Pancreas (tissue), 10 donors: ENCODE results near the gene NMT1. TPM values are rescaled to one million over a fixed set of nuclear protein-coding genes. Genes with fewer than 3 reads are reported as not detected.

Experiments
- ATAC-seq, 4 donors: fragments of 200-7000 bp; cut with Tn5 transposase; one replicate each; pipeline versions ENCODE4 v1.8.0 to v1.9.1; 2020; ENCODE audit warnings: mild to moderate bottlenecking in 4 of 4, moderate library complexity in 4 of 4
- DNase-seq, 6 donors: peaks; one replicate each; pipeline ENCODE4 v3.0.0-alpha.2; 2020
- FAIRE-seq: peaks from 2 replicates; lab custom pipeline; 2012; peaks lifted over from hg19 to GRCh38; lab: Jason Lieb, UNC
- H3K27ac ChIP-seq, 4 donors: fragments of 200-600 bp; sonication (generic); 1 replicate in 3 of 4; 2 replicates in 1 of 4; pipeline versions ENCODE4 v1.5.0 to v1.8.0; 2020
- H3K27me3 ChIP-seq, 4 donors: fragments of 200-600 bp; one replicate each; pipeline ENCODE4 v1.8.0; 2021
- H3K36me3 ChIP-seq, 3 donors: fragments of 200-600 bp; sonication (generic) in 1 of 3; one replicate each; pipeline versions ENCODE4 v1.5.0 to v1.8.0; 2020 to 2021
- H3K4me1 ChIP-seq, 3 donors: fragments of 200-600 bp; one replicate each; pipeline ENCODE4 v1.8.0; 2021
- H3K4me3 ChIP-seq, 4 donors: fragments of 200-600 bp; sonication (generic) in 2 of 4; one replicate each; pipeline versions ENCODE4 v1.5.0 to v1.8.0; 2020 to 2021
- H3K9me3 ChIP-seq, 4 donors: fragments of 200-600 bp; one replicate each; pipeline ENCODE4 v1.8.0; 2021
- whole genome bisulfite sequencing, 2 donors: extraction: QIAGEN DNeasy Blood & Tissue Kit; methylation state at CpG; one replicate each; pipeline ENCODE4 v1.1.7; 2013; 5-methylcytosine and 5-hydroxymethylcytosine counted together
- intact Hi-C, 3 donors: fragments of 100-400 bp; cut with DNase I; formaldehyde crosslinking; loops; one replicate each; pipeline versions ENCODE4 v1.11.1 to v1.14.2; 2022
- polyA plus RNA-seq, 2 donors: library from polyadenylated mRNA; stranded (reverse); fragments of 200-250 nt; gene quantifications; one replicate each; pipeline ENCODE4 v1.2.3, GENCODE V29; 2013
- total RNA-seq, 6 donors: library from RNA; stranded (reverse); fragmentation: NEBNext Ultra II Directional in 4 of 6; extraction: Animal tissue kit (Norgen Biotek cat#: 25700) in 4 of 6; gene quantifications; one replicate each; pipeline versions ENCODE4 v1.2.1 to v1.2.4, GENCODE V29; 2021 to 2023
- TF ChIP-seq, protein P1 (sequence below), 4 donors: fragments of 200-600 bp; sonication (generic) in 3 of 4; IDR thresholded peaks; one replicate each; pipeline versions ENCODE4 v1.5.0 to v1.8.0; 2021; ENCODE audit warnings: antibody characterized with exemption in 4 of 4
- donor health status: healthy with polysubstance abuse.
- donor health status: DM: no; HTN: no; CAD: no; lungs with moderate emphysema.
- donor health status: DM: no; HTN: no; CAD: no.
- donor health status: control.
- donor health status: control.
- donor health status: Bipolar disorder and iron deficiency.
- donor health status: DM: yes; HTN: yes; CAD: no.
- donor health status: DM: no; HTN: no; CAD: no.
- donor health status: DM: no; HTN: no; CAD: no.
- donor health status: DM: yes; HTN: yes; CAD: no.

The NMT1 gene
- total and polyA plus RNA-seq, 8 donors, result 27.0 to 66.5 (median 39.8) TPM

DNA sequence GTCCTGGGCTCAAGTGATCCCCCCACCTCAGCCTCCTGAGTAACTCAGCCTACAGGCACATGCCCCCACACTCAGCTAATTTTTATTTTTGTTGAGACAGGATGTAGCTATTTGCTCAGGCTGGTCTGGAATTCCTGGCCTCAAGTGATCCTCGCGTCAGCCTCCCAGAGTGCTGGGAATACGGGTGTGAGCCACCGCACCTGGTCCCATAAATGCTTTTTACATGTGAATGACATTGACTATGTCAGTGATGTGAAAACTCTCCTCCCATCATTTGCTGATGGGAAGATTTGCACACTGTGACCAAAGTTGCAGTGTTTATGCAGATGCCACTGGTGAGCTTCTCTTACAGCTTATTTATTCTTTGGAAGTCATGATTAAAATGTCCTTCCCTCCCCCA lies 56.2 kb downstream of the NMT1 start:
- ATAC-seq (no peak), FAIRE-seq (no peak), DNase-seq (no peak)
- Histone ChIP-seq H3K4me3 (no peak overlapping the region), H3K27me3 (no peaks in the 10 kb centered on the region), H3K36me3 (no peaks in the 10 kb centered on the region), H3K4me1 (no peaks in the 10 kb centered on the region), H3K9me3 (no peaks in the 10 kb centered on the region), H3K27ac (no peak overlapping the region)
- 93 to 97% methylated on average over 4 of the region's 4 CpGs for WGBS, 2 donors
- intact Hi-C loops, result loop anchor here in 1 of 3 donors (10.0 kb wide), 2 partner anchors 193 to 343 kb away; no protein-coding TSS in a partner anchor
- TF ChIP-seq, protein P1, sequence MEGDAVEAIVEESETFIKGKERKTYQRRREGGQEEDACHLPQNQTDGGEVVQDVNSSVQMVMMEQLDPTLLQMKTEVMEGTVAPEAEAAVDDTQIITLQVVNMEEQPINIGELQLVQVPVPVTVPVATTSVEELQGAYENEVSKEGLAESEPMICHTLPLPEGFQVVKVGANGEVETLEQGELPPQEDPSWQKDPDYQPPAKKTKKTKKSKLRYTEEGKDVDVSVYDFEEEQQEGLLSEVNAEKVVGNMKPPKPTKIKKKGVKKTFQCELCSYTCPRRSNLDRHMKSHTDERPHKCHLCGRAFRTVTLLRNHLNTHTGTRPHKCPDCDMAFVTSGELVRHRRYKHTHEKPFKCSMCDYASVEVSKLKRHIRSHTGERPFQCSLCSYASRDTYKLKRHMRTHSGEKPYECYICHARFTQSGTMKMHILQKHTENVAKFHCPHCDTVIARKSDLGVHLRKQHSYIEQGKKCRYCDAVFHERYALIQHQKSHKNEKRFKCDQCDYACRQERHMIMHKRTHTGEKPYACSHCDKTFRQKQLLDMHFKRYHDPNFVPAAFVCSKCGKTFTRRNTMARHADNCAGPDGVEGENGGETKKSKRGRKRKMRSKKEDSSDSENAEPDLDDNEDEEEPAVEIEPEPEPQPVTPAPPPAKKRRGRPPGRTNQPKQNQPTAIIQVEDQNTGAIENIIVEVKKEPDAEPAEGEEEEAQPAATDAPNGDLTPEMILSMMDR (IDR thresholded peaks at IDR 0.05), result no peak

DNA sequence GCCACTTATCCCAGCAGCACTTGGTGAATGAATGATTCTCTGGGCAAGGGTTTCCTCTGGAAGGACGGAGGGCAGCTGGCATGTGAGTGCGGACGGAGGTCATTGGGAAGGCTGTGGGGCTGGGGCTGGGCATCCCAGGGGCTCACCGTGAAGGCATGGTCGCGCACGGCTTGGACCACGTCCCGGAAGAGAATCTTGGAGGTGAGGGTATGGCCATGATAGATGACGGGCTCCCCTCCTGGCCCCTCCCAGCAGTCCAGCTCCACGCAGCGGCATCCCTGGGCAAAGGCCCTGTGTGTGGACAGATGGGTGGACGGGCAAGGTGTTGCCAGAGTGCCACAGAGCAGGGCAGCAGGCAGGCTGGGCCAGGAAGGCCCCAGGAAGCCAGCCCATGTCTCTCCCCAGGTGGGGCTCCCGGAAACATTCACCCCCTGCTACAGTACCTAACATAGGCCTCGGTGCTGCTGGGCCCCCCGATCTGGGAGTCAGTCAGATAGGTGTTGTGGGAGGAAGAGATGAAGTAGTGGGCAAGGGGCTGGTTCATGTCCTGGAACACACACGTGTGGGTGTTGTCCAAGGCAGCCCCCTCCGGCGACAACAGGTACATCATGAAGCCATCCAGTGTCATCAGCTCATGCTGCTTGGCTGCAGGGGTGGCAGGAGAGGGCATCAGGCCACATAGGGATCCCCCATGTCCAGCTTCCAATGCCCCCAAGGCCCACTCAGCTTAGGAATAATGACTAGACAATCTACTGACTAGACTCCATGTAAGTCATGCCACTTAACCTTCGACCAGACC lies 56.9 kb downstream of the NMT1 start:
- ATAC-seq (no peak), DNase-seq (no peak), FAIRE-seq (no peak)
- H3K9me3 ChIP-seq, result no peaks in the 10 kb centered on the region
- intact Hi-C loops, result loop anchor here in 1 of 3 donors (10.0 kb wide), 2 partner anchors 193 to 343 kb away; no protein-coding TSS in a partner anchor
- no peak overlapping the region for H3K27ac ChIP-seq
- WGBS, 2 donors, result 87 to 93% methylated on average over 20 of the region's 20 CpGs
- no peaks in the 10 kb centered on the region for H3K27me3 ChIP-seq
- H3K36me3 ChIP-seq, result no peaks in the 10 kb centered on the region
- H3K4me1 ChIP-seq, result no peaks in the 10 kb centered on the region
- no peak overlapping the region for H3K4me3 ChIP-seq
- TF ChIP-seq, protein P1 (IDR thresholded peaks at IDR 0.05), result no peak

DNA sequence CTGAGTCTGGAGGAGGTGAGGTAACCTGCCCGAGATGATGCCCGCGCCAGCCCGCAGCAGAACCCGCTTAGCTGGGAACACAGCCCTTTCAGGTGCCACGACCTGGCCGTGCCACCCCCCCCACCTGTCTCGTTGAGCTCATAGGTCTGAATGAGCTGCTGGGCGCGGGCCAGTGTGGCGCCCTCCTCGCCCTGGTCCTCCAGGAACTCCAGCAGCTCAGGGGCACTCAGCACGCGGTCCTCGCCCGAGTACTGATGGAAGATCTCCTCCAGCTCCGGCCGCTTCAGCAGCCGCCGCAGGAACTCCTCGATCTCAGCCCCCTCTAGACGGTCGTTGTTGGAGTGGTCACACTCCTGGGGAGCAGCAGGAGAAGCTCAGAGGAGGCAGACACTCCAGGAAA lies 57.6 kb downstream of the NMT1 start:
- no peak for ATAC-seq
- intact Hi-C loops, result loop anchor here in 1 of 3 donors (10.0 kb wide), 2 partner anchors 194 to 344 kb away; no protein-coding TSS in a partner anchor
- Histone ChIP-seq H3K27me3 (no peaks in the 10 kb centered on the region), H3K36me3 (no peaks in the 10 kb centered on the region), H3K4me1 (no peaks in the 10 kb centered on the region), H3K9me3 (no peaks in the 10 kb centered on the region), H3K27ac (no peak overlapping the region), H3K4me3 (no peak overlapping the region)
- no peak for FAIRE-seq
- TF ChIP-seq, protein P1 (IDR thresholded peaks at IDR 0.05), result no peak
- whole genome bisulfite sequencing, 2 donors, result 85 to 90% methylated on average over 22 to 23 of the region's 23 CpGs
- DNase-seq, result no peak

DNA sequence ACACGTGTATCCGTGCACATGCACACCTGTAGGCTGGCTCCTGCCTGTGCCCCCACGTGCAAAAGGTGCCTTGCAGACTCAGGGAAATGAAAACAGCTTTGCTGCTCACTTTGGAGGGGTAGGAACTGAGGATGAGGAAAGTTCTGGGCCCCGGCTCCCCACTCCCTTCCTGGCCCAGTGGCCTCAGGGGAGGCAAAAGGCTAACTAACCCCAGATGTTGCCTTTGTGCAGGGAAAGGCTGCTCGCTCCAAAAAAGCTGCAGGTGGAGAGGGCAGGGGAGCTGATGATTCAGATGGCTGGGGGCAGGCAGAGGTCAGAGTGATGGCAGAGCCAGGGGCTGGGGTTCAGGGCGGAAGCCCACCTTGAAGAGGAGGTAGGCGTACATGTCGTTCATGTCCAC lies 58.8 kb downstream of the NMT1 start:
- no peak for ATAC-seq
- H3K4me3 ChIP-seq, result no peak overlapping the region
- TF ChIP-seq, protein P1 (IDR thresholded peaks at IDR 0.05), result no peak
- no peak overlapping the region for H3K27ac ChIP-seq
- no peak for DNase-seq
- no peaks in the 10 kb centered on the region for H3K36me3 ChIP-seq
- no peaks in the 10 kb centered on the region for H3K4me1 ChIP-seq
- intact Hi-C loops, result loop anchor here in 1 of 3 donors (10.0 kb wide), 2 partner anchors 195 to 345 kb away; no protein-coding TSS in a partner anchor
- 84 to 90% methylated on average over 8 of the region's 8 CpGs for WGBS, 2 donors
- H3K27me3 ChIP-seq, result no peaks in the 10 kb centered on the region
- FAIRE-seq, result no peak
- no peaks in the 10 kb centered on the region for H3K9me3 ChIP-seq

DNA sequence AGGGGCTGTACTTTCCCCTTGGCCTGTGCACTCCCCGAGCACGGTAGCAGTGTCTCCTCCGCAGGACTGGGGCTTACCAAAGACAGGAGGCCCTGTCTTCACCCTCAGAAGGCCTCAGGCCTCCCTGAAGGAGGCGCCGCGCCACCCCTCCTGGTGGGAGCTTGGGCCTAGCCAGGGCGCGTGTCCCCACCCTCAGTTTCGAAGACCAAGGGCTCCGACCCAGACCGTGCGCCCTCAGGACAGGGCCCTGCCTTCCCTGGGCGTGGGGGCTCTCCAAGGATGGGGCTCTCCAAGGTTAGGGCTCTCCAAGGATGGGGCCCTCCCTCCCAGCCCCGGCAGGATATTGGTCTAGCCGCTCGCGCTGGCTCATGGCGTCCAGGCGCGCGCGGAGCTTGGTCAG lies 59.4 kb downstream of the NMT1 start:
- DNase-seq (no peak), FAIRE-seq (no peak), ATAC-seq (no peak)
- Histone ChIP-seq H3K4me1 (no peaks in the 10 kb centered on the region), H3K27me3 (no peaks in the 10 kb centered on the region), H3K4me3 (no peak overlapping the region), H3K36me3 (no peaks in the 10 kb centered on the region), H3K27ac (no peak overlapping the region), H3K9me3 (no peaks in the 10 kb centered on the region)
- 85 to 89% methylated on average over 20 to 22 of the region's 22 CpGs for WGBS, 2 donors
- intact Hi-C loops, result no loop called here
- TF ChIP-seq, protein P1 (IDR thresholded peaks at IDR 0.05), result no peak
